SK-N-SH treated with all-trans-retinoic acid at 6 μM for 48 hours (cell line): ENCODE results near the gene EML4.

Experiments
- ATAC-seq: fragments of 200-7000 bp; cut with Tn5 transposase; 3 replicates; pipeline ENCODE4 v1.9.1; 2020; ENCODE audit warnings: mild to moderate bottlenecking, moderate library complexity
- ARNTL ChIP-seq: fragments of 450-650 bp; formaldehyde crosslinking; IDR thresholded peaks from 2 replicates; pipeline ENCODE4 v1.5.0; 2020; ENCODE audit warnings: low read depth, mild to moderate bottlenecking, moderate library complexity, borderline replicate concordance
- CSDC2 ChIP-seq: fragments of 250-450 bp; sonication (Bioruptor Pico); IDR thresholded peaks from 2 replicates; pipeline ENCODE4 v1.5.0; 2020; ENCODE audit warnings: mild to moderate bottlenecking, moderate library complexity
- ESRRG ChIP-seq: fragments of 250-450 bp; sonication (Bioruptor Pico); IDR thresholded peaks from 2 replicates; pipeline ENCODE4 v1.6.1; 2021; ENCODE audit warnings: mild to moderate bottlenecking
- GLIS3 ChIP-seq: fragments of 250-450 bp; sonication (Bioruptor Pico); IDR thresholded peaks from 2 replicates; pipeline ENCODE4 v1.5.0; 2020; ENCODE audit warnings: mild to moderate bottlenecking, moderate library complexity
- ISL1 ChIP-seq: fragments of 250-450 bp; sonication (Bioruptor Pico); IDR thresholded peaks from 2 replicates; pipeline ENCODE4 v2.1.2; 2022; ENCODE audit warnings: mild to moderate bottlenecking, moderate library complexity
- OSR1 ChIP-seq: fragments of 250-450 bp; sonication (Bioruptor Pico); IDR thresholded peaks from 2 replicates; pipeline ENCODE4 v1.8.0; 2022; ENCODE audit warnings: moderate library complexity, mild to moderate bottlenecking, inconsistent platforms
- PPARA ChIP-seq: fragments of 250-450 bp; sonication (Bioruptor Pico); IDR thresholded peaks from 2 replicates; pipeline ENCODE4 v1.5.0; 2020; ENCODE audit warnings: mild to moderate bottlenecking, borderline replicate concordance
- RARB ChIP-seq: fragments of 250-450 bp; sonication (Bioruptor Pico); IDR thresholded peaks from 2 replicates; pipeline ENCODE4 v1.8.0; 2021; ENCODE audit warnings: mild to moderate bottlenecking, moderate library complexity
- SNAI2 ChIP-seq: fragments of 250-450 bp; sonication (Bioruptor Pico); IDR thresholded peaks from 2 replicates; pipeline ENCODE4 v1.5.0; 2020; ENCODE audit warnings: mild to moderate bottlenecking, moderate library complexity
- TCF4 ChIP-seq: fragments of 250-450 bp; sonication (Bioruptor Pico); IDR thresholded peaks from 2 replicates; pipeline ENCODE4 v1.8.0; 2021; ENCODE audit warnings: mild to moderate bottlenecking, moderate library complexity, borderline replicate concordance
- TOX ChIP-seq: fragments of 250-450 bp; sonication (Bioruptor Pico); IDR thresholded peaks from 2 replicates; pipeline ENCODE4 v1.8.0; 2021; ENCODE audit warnings: mild to moderate bottlenecking, moderate library complexity, borderline replicate concordance
- ZC3H10 ChIP-seq: fragments of 250-450 bp; sonication (Bioruptor Pico); IDR thresholded peaks from 2 replicates; pipeline ENCODE4 v1.5.1; 2021; ENCODE audit warnings: mild to moderate bottlenecking, moderate library complexity
- ZFP3 ChIP-seq: fragments of 250-450 bp; sonication (Bioruptor Pico); IDR thresholded peaks from 2 replicates; pipeline ENCODE4 v1.5.0; 2020; ENCODE audit warnings: mild to moderate bottlenecking, moderate library complexity
- ZFP30 ChIP-seq: fragments of 450-650 bp; formaldehyde crosslinking; IDR thresholded peaks from 2 replicates; pipeline ENCODE4 v1.5.0; 2022; ENCODE audit warnings: mild to moderate bottlenecking, moderate library complexity
- ZNF565 ChIP-seq: fragments of 450-650 bp; formaldehyde crosslinking; conservative IDR thresholded peaks from 2 replicates; pipeline ENCODE4 v1.5.0; 2020; ENCODE audit warnings: low read depth, mild to moderate bottlenecking, moderate library complexity
- ZNF70 ChIP-seq: fragments of 450-650 bp; formaldehyde crosslinking; IDR thresholded peaks from 2 replicates; pipeline ENCODE4 v1.5.0; 2020; ENCODE audit warnings: mild to moderate bottlenecking, moderate library complexity
- ZNF8 ChIP-seq: fragments of 450-650 bp; formaldehyde crosslinking; IDR thresholded peaks from 2 replicates; pipeline ENCODE4 v1.5.0; 2020; ENCODE audit warnings: mild to moderate bottlenecking, moderate library complexity
- TF ChIP-seq, protein P1 (sequence below): fragments of 250-450 bp; sonication (Bioruptor Pico); IDR thresholded peaks from 2 replicates; pipeline ENCODE4 v1.5.1; 2021; ENCODE audit warnings: mild to moderate bottlenecking, moderate library complexity
- TF ChIP-seq, protein P2 (sequence below): fragments of 250-450 bp; sonication (Bioruptor Pico); IDR thresholded peaks from 2 replicates; pipeline ENCODE4 v1.5.0; 2020; ENCODE audit warnings: mild to moderate bottlenecking, moderate library complexity
- TF ChIP-seq, protein P3 (sequence below): fragments of 250-450 bp; sonication (Bioruptor Pico); IDR thresholded peaks from 2 replicates; pipeline ENCODE4 v1.8.0; 2021; ENCODE audit warnings: low read depth, mild to moderate bottlenecking, moderate library complexity, borderline replicate concordance
- TF ChIP-seq, protein P4 (sequence below): fragments of 250-450 bp; sonication (Bioruptor Pico); IDR thresholded peaks from 2 replicates; pipeline ENCODE4 v1.8.0; 2020; ENCODE audit warnings: mild to moderate bottlenecking, moderate library complexity, borderline replicate concordance
- TF ChIP-seq, protein P5 (sequence below): fragments of 250-450 bp; sonication (Bioruptor Pico); IDR thresholded peaks from 2 replicates; pipeline ENCODE4 v1.5.1; 2020; ENCODE audit warnings: low read depth, mild to moderate bottlenecking, moderate library complexity

The EML4 gene

DNA sequence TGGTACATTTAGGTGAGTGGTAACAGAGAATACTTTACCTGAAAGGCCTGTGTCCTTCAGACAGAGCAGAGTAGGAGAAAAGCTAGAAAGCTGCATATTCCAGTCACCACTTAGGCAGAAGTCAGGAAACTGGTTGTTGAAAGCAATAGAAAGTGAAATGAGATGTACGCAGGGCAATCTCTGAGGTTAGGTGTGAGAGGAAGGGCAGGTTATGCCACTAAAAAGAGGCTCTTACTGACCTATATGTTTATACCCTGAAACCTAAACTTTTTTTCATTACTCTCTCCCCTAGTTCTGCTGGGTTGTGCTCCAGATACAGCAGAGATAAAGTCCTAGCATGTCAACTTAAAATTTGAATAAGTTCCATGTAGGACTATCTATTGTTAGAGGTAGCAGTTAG, 98.4 kb downstream of the EML4 start:
- no peak for TF ChIP-seq CSDC2 (CRISPR knock-in tag)
- no peak for TF ChIP-seq TOX
- TF ChIP-seq, protein P1, sequence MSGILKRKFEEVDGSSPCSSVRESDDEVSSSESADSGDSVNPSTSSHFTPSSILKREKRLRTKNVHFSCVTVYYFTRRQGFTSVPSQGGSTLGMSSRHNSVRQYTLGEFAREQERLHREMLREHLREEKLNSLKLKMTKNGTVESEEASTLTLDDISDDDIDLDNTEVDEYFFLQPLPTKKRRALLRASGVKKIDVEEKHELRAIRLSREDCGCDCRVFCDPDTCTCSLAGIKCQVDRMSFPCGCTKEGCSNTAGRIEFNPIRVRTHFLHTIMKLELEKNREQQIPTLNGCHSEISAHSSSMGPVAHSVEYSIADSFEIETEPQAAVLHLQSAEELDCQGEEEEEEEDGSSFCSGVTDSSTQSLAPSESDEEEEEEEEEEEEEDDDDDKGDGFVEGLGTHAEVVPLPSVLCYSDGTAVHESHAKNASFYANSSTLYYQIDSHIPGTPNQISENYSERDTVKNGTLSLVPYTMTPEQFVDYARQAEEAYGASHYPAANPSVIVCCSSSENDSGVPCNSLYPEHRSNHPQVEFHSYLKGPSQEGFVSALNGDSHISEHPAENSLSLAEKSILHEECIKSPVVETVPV (CRISPR knock-in tag), result no peak
- no peak for TF ChIP-seq GLIS3
- TF ChIP-seq, protein P2, sequence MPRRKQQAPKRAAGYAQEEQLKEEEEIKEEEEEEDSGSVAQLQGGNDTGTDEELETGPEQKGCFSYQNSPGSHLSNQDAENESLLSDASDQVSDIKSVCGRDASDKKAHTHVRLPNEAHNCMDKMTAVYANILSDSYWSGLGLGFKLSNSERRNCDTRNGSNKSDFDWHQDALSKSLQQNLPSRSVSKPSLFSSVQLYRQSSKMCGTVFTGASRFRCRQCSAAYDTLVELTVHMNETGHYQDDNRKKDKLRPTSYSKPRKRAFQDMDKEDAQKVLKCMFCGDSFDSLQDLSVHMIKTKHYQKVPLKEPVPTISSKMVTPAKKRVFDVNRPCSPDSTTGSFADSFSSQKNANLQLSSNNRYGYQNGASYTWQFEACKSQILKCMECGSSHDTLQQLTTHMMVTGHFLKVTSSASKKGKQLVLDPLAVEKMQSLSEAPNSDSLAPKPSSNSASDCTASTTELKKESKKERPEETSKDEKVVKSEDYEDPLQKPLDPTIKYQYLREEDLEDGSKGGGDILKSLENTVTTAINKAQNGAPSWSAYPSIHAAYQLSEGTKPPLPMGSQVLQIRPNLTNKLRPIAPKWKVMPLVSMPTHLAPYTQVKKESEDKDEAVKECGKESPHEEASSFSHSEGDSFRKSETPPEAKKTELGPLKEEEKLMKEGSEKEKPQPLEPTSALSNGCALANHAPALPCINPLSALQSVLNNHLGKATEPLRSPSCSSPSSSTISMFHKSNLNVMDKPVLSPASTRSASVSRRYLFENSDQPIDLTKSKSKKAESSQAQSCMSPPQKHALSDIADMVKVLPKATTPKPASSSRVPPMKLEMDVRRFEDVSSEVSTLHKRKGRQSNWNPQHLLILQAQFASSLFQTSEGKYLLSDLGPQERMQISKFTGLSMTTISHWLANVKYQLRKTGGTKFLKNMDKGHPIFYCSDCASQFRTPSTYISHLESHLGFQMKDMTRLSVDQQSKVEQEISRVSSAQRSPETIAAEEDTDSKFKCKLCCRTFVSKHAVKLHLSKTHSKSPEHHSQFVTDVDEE, result no peak
- TF ChIP-seq OSR1 (CRISPR knock-in tag), result no peak
- TF ChIP-seq, protein P3, sequence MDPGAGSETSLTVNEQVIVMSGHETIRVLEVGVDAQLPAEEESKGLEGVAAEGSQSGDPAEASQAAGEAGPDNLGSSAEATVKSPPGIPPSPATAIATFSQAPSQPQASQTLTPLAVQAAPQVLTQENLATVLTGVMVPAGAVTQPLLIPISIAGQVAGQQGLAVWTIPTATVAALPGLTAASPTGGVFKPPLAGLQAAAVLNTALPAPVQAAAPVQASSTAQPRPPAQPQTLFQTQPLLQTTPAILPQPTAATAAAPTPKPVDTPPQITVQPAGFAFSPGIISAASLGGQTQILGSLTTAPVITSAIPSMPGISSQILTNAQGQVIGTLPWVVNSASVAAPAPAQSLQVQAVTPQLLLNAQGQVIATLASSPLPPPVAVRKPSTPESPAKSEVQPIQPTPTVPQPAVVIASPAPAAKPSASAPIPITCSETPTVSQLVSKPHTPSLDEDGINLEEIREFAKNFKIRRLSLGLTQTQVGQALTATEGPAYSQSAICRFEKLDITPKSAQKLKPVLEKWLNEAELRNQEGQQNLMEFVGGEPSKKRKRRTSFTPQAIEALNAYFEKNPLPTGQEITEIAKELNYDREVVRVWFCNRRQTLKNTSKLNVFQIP (CRISPR knock-in tag), result no peak
- no peak for TF ChIP-seq ISL1 (CRISPR knock-in tag)
- no peak for TF ChIP-seq ZNF70 (CRISPR knock-in tag)
- no peak for TF ChIP-seq ESRRG (CRISPR knock-in tag)
- TF ChIP-seq ZFP30, result no peak
- TF ChIP-seq PPARA (CRISPR knock-in tag), result no peak
- no peak for TF ChIP-seq ARNTL
- TF ChIP-seq RARB (CRISPR knock-in tag), result no peak

DNA sequence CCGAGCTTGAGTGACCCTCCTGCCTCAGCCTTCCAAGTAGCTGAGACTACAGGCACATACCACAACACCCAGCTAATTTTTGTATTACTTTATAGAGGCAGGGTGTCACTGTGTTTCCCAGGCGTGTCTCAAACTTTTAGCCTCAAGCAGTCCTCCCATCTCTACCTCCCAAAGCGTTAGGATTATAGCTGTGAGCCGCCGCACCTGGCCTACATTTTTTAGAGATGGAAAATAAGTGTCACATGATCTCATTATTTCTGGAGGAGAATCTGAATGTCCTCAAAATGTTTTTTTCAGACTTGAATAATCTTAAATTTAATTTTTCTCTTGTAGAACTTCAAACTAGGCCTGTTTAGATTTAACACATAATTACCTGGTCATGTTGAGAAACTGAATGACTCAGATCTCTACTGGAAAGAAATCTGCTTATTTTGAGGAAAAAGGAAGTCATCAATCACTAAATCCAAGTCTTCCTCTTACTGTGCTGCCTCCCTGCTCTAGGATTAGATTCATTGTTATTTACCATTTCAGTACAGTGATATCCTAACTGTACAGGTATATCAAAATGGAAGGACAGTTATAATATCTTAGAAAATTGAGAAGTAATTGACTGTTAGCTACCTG, 99.5 kb downstream of the EML4 start:
- TF ChIP-seq TCF4 (no peak), CSDC2 (CRISPR knock-in tag) (no peak), SNAI2 (CRISPR knock-in tag) (no peak), ESRRG (CRISPR knock-in tag) (no peak), ISL1 (CRISPR knock-in tag) (no peak), OSR1 (CRISPR knock-in tag) (no peak), TOX (no peak), ZNF70 (CRISPR knock-in tag) (no peak), ZC3H10 (no peak), ZNF8 (CRISPR knock-in tag) (no peak), RARB (CRISPR knock-in tag) (no peak), ZFP3 (CRISPR knock-in tag) (no peak), ARNTL (no peak), ZNF565 (CRISPR knock-in tag) (no peak)
- TF ChIP-seq, protein P3 (CRISPR knock-in tag), result no peak
- TF ChIP-seq, protein P2, result no peak
- TF ChIP-seq, protein P4, sequence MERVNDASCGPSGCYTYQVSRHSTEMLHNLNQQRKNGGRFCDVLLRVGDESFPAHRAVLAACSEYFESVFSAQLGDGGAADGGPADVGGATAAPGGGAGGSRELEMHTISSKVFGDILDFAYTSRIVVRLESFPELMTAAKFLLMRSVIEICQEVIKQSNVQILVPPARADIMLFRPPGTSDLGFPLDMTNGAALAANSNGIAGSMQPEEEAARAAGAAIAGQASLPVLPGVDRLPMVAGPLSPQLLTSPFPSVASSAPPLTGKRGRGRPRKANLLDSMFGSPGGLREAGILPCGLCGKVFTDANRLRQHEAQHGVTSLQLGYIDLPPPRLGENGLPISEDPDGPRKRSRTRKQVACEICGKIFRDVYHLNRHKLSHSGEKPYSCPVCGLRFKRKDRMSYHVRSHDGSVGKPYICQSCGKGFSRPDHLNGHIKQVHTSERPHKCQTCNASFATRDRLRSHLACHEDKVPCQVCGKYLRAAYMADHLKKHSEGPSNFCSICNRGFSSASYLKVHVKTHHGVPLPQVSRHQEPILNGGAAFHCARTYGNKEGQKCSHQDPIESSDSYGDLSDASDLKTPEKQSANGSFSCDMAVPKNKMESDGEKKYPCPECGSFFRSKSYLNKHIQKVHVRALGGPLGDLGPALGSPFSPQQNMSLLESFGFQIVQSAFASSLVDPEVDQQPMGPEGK (CRISPR knock-in tag), result no peak
- TF ChIP-seq, protein P5, sequence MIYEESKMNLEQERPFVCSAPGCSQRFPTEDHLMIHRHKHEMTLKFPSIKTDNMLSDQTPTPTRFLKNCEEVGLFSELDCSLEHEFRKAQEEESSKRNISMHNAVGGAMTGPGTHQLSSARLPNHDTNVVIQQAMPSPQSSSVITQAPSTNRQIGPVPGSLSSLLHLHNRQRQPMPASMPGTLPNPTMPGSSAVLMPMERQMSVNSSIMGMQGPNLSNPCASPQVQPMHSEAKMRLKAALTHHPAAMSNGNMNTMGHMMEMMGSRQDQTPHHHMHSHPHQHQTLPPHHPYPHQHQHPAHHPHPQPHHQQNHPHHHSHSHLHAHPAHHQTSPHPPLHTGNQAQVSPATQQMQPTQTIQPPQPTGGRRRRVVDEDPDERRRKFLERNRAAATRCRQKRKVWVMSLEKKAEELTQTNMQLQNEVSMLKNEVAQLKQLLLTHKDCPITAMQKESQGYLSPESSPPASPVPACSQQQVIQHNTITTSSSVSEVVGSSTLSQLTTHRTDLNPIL (CRISPR knock-in tag), result no peak
- TF ChIP-seq, protein P1 (CRISPR knock-in tag), result no peak
- ATAC-seq, result no peak

More for the DNA sequence above, 98.4 kb downstream of the EML4 start:
- ATAC-seq, result no peak
